Neural progenitor cell (in vitro differentiated cells): ENCODE results near the gene ANO4. TPM values are rescaled to one million over a fixed set of nuclear protein-coding genes. Genes with fewer than 3 reads are reported as not detected.

Experiments
- DNase-seq: peaks from one replicate; pipeline ENCODE4 v3.0.0-alpha.2; 2016; ENCODE audit warnings: low spot score
- H2AFZ ChIP-seq: fragments of 200-600 bp; sonication (generic); replicated peaks from 2 replicates; pipeline ENCODE4 v1.6.1; 2016; ENCODE audit warnings: antibody characterized with exemption
- H3F3A ChIP-seq: fragments of 200-600 bp; sonication (generic); 2 replicates; pipeline ENCODE4 v1.6.1; 2016; ENCODE audit warnings: antibody characterized with exemption, low read depth
- H3K27ac ChIP-seq: fragments of 200-600 bp; sonication (generic); 2 replicates; pipeline ENCODE4 v1.5.1; 2016; ENCODE audit warnings: mild to moderate bottlenecking
- H3K27me3 ChIP-seq: fragments of 200-600 bp; sonication (generic); 2 replicates; pipeline ENCODE4 v1.6.1; 2016; ENCODE audit warnings: mild to moderate bottlenecking, moderate library complexity
- H3K36me3 ChIP-seq: fragments of 200-600 bp; sonication (generic); 2 replicates; pipeline ENCODE4 v1.5.1; 2016
- H3K4me1 ChIP-seq: fragments of 200-600 bp; sonication (generic); 2 replicates; pipeline ENCODE4 v1.6.1; 2016; ENCODE audit warnings: mixed run types
- H3K4me2 ChIP-seq: fragments of 200-600 bp; sonication (generic); 2 replicates; pipeline ENCODE4 v1.6.1; 2016
- H3K4me3 ChIP-seq: fragments of 200-600 bp; sonication (generic); 2 replicates; pipeline ENCODE4 v1.5.1; 2016
- H3K79me2 ChIP-seq: fragments of 200-600 bp; sonication (generic); 2 replicates; pipeline ENCODE4 v1.6.1; 2016; ENCODE audit warnings: low read depth
- H3K9ac ChIP-seq: fragments of 200-600 bp; sonication (generic); 2 replicates; pipeline ENCODE4 v1.6.1; 2016
- H3K9me3 ChIP-seq: fragments of 200-600 bp; sonication (generic); 2 replicates; pipeline ENCODE4 v1.5.1; 2016; ENCODE audit warnings: low read depth
- H4K20me1 ChIP-seq: fragments of 200-600 bp; sonication (generic); 2 replicates; pipeline ENCODE4 v1.6.1; 2016; ENCODE audit warnings: low read depth
- H3K27ac Mint-ChIP-seq: 3 replicates; pipeline ENCODE4 v1.8.0; 2021; ENCODE audit warnings: mixed read lengths
- H3K27me3 Mint-ChIP-seq: 2 replicates; pipeline ENCODE4 v1.8.0; 2022; ENCODE audit warnings: low read depth, mild to moderate bottlenecking, inconsistent platforms, moderate library complexity, mixed read lengths; ENCODE audit not compliant: insufficient read depth
- H3K36me3 Mint-ChIP-seq: 3 replicates; pipeline ENCODE4 v1.8.0; 2021; ENCODE audit warnings: mixed read lengths
- H3K4me1 Mint-ChIP-seq: 3 replicates; pipeline ENCODE4 v1.8.0; 2021; ENCODE audit warnings: mixed read lengths
- H3K4me3 Mint-ChIP-seq: 3 replicates; pipeline ENCODE4 v1.8.0; 2021; ENCODE audit warnings: mild to moderate bottlenecking, moderate library complexity, mixed read lengths
- H3K9me3 Mint-ChIP-seq: 3 replicates; pipeline ENCODE4 v1.8.0; 2020; ENCODE audit warnings: mixed read lengths
- EZH2 ChIP-seq: fragments of 200-600 bp; sonication (generic); IDR thresholded peaks from 2 replicates; pipeline ENCODE4 v1.6.1; 2017; ENCODE audit warnings: antibody characterized with exemption, mild to moderate bottlenecking, moderate library complexity
- EZH2phosphoT487 ChIP-seq: fragments of 200-600 bp; sonication (generic); IDR thresholded peaks from 2 replicates; pipeline ENCODE4 v1.6.1; 2017; ENCODE audit warnings: antibody characterized with exemption
- total RNA-seq: library from RNA; depleted of rRNA; stranded (reverse); fragments of >200 nt; gene quantifications from 2 replicates; pipeline ENCODE4 v1.2.3, GENCODE V29; 2015; ENCODE audit warnings: low replicate concordance
- TF ChIP-seq, protein P1 (sequence below): fragments of 200-600 bp; sonication (generic); IDR thresholded peaks from 2 replicates; pipeline ENCODE4 v1.5.1; 2017; ENCODE audit warnings: antibody characterized with exemption, mild to moderate bottlenecking

The ANO4 gene
- total RNA-seq, 1 donor from 2014 or later = not detected

DNA sequence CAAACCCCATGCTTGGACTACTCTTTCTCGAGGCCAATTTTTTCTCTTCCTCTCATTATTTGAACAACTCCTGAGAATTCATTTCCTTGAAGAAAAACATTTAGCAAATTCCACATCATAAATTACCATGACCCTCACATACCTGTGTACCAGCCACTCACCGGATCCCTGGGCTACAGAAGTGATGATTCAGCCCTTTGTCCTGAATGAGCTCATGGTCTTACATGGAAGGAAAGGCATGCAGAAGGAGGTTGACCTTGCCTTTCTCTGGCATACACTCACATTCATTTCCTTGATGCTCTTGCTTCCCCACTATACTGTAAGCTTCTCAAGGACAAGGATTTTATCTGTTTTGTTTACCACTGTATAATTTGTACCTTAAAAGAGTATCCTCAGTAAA, 224.0 kb downstream of the ANO4 start:
- DNase-seq = no peak
- Histone ChIP-seq H3K27ac (no peak overlapping the region), H3K79me2 (no peaks in the 10 kb centered on the region), H3K4me3 (no peak overlapping the region), H3K4me2 (no peak overlapping the region), H3K36me3 (no peaks in the 10 kb centered on the region), H3K27me3 (no peaks in the 10 kb centered on the region), H3K4me1 (no peaks in the 10 kb centered on the region), H3K9ac (no peak overlapping the region), H4K20me1 (no peaks in the 10 kb centered on the region), H2AFZ (no peak overlapping the region), H3K9me3 (no peaks in the 10 kb centered on the region), H3F3A (no peaks in the 10 kb centered on the region)
- TF ChIP-seq, protein P1, sequence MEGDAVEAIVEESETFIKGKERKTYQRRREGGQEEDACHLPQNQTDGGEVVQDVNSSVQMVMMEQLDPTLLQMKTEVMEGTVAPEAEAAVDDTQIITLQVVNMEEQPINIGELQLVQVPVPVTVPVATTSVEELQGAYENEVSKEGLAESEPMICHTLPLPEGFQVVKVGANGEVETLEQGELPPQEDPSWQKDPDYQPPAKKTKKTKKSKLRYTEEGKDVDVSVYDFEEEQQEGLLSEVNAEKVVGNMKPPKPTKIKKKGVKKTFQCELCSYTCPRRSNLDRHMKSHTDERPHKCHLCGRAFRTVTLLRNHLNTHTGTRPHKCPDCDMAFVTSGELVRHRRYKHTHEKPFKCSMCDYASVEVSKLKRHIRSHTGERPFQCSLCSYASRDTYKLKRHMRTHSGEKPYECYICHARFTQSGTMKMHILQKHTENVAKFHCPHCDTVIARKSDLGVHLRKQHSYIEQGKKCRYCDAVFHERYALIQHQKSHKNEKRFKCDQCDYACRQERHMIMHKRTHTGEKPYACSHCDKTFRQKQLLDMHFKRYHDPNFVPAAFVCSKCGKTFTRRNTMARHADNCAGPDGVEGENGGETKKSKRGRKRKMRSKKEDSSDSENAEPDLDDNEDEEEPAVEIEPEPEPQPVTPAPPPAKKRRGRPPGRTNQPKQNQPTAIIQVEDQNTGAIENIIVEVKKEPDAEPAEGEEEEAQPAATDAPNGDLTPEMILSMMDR = no peak
- TF ChIP-seq EZH2phosphoT487 (no peak), EZH2 (no peak)
- Mint-ChIP-seq H3K4me1 (peaks cover 8% of the 10 kb centered on the region), H3K4me3 (no peak overlapping the region), H3K27me3 (peaks cover 2% of the 10 kb centered on the region), H3K27ac (no peak overlapping the region), H3K36me3 (no peaks in the 10 kb centered on the region), H3K9me3 (no peaks in the 10 kb centered on the region)

DNA sequence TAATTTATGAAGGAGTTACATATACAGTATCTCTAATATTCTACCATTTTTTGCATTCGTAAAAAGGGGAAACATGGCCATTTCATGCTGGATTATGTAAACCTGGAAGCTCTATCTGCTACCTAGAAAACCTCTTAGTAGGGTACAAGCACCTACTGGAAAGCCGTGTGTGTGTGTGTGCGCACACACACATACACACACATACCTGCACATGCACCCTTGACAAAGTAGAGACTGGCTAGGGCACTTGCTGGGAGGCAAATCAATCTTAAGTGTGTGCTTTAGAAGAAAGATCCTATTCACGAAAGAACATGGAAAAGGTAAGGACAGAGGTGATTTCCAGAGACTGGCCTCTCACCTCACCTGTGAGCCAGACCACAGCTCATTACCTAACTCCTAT, 224.6 kb downstream of the ANO4 start:
- H3K4me3 Mint-ChIP-seq = no peak overlapping the region
- Histone ChIP-seq H4K20me1 (no peaks in the 10 kb centered on the region), H3K9ac (no peak overlapping the region), H3F3A (no peaks in the 10 kb centered on the region), H3K4me3 (no peak overlapping the region), H2AFZ (no peak overlapping the region), H3K4me1 (no peaks in the 10 kb centered on the region), H3K79me2 (no peaks in the 10 kb centered on the region), H3K9me3 (no peaks in the 10 kb centered on the region), H3K27ac (no peak overlapping the region), H3K27me3 (no peaks in the 10 kb centered on the region), H3K4me2 (no peak overlapping the region), H3K36me3 (no peaks in the 10 kb centered on the region)
- no peak for DNase-seq
- peaks cover 2% of the 10 kb centered on the region for H3K27me3 Mint-ChIP-seq
- H3K4me1 Mint-ChIP-seq = peaks cover 8% of the 10 kb centered on the region
- no peaks in the 10 kb centered on the region for H3K9me3 Mint-ChIP-seq
- no peak overlapping the region for H3K27ac Mint-ChIP-seq
- no peak for TF ChIP-seq EZH2
- TF ChIP-seq, protein P1 = no peak
- no peak for TF ChIP-seq EZH2phosphoT487
- H3K36me3 Mint-ChIP-seq = no peaks in the 10 kb centered on the region

DNA sequence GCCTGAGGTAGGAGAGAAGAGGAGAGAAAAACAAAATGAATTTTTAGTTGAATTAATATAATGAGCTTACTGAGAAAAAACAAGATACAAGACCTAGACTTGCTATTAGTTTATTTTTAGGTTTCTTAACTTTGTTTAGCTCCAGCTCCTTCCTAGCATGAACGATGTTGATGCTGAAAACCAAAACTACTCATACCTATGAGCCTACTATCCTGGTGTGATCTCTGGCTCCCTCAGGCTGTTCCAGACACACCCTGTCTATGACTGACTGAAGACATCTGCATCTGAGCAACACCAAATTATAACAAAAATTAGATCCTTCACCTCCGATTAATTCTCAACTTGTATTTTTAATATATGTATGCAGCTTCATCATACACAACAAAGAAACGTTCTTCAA, 225.1 kb downstream of the ANO4 start:
- Histone ChIP-seq H3K36me3 (no peaks in the 10 kb centered on the region), H3K27me3 (no peaks in the 10 kb centered on the region), H3K27ac (no peak overlapping the region), H3K4me2 (no peak overlapping the region), H3K9ac (no peak overlapping the region), H3F3A (no peaks in the 10 kb centered on the region), H3K4me3 (no peak overlapping the region), H3K9me3 (no peaks in the 10 kb centered on the region), H2AFZ (no peak overlapping the region), H3K4me1 (no peaks in the 10 kb centered on the region), H3K79me2 (no peaks in the 10 kb centered on the region), H4K20me1 (no peaks in the 10 kb centered on the region)
- H3K4me3 Mint-ChIP-seq = no peak overlapping the region
- no peaks in the 10 kb centered on the region for H3K9me3 Mint-ChIP-seq
- peaks cover 2% of the 10 kb centered on the region for H3K27me3 Mint-ChIP-seq
- TF ChIP-seq, protein P1 = no peak
- TF ChIP-seq EZH2 = no peak
- no peak for TF ChIP-seq EZH2phosphoT487
- H3K4me1 Mint-ChIP-seq = peaks cover 8% of the 10 kb centered on the region
- DNase-seq = no peak
- H3K27ac Mint-ChIP-seq = no peak overlapping the region
- no peaks in the 10 kb centered on the region for H3K36me3 Mint-ChIP-seq

DNA sequence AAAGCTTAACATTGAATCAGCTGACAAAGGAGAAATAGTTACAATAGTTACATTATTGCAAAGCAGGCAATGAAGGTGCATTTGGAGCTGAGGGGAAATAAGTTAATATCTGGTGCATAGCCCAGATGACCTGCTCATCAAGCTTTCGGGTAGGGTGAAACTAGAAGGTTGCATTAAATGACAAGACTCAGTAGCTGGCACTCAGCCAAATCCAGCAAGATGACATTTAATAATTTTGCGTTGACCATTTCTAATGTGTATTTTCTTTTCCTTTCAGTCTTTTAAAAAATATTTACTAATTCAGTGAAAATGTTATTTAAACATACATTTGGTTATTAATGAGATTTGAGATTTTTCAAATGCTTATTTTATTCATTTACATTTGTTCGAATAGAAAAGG, 226.9 kb downstream of the ANO4 start:
- no peak overlapping the region for H3K27ac ChIP-seq
- no peaks in the 10 kb centered on the region for H3K4me1 ChIP-seq
- H3F3A ChIP-seq = no peaks in the 10 kb centered on the region
- H2AFZ ChIP-seq = no peak overlapping the region
- no peaks in the 10 kb centered on the region for H3K27me3 ChIP-seq
- no peak overlapping the region for H3K9ac ChIP-seq
- Mint-ChIP-seq H3K27ac (no peak overlapping the region), H3K4me3 (no peak overlapping the region), H3K36me3 (no peaks in the 10 kb centered on the region), H3K27me3 (no peaks in the 10 kb centered on the region), H3K4me1 (peaks cover 8% of the 10 kb centered on the region), H3K9me3 (no peaks in the 10 kb centered on the region)
- no peak for DNase-seq
- TF ChIP-seq, protein P1 = no peak
- TF ChIP-seq EZH2 (no peak), EZH2phosphoT487 (no peak)
- H3K36me3 ChIP-seq = no peaks in the 10 kb centered on the region
- no peaks in the 10 kb centered on the region for H3K79me2 ChIP-seq
- no peak overlapping the region for H3K4me3 ChIP-seq
- no peaks in the 10 kb centered on the region for H3K9me3 ChIP-seq
- H3K4me2 ChIP-seq = no peak overlapping the region
- H4K20me1 ChIP-seq = no peaks in the 10 kb centered on the region
